IPS-NIHi7 (cell line): ENCODE results near the gene MNAT1.
"Not testable (repeated sequence)": the region's sequence is repeated elsewhere in the genome, so short reads cannot be mapped to it uniquely, and the experiment has no call there.

Source experiments
- DNase-seq: peaks from one replicate; pipeline ENCODE4 v3.0.0; 2012; ENCODE audit warnings: mixed read lengths; ENCODE audit errors: extremely low spot score

Gene MNAT1

GRCh38 chr14:60805841-60806430 lies 71.4 kb downstream of the MNAT1 start:
- DNase-seq = no peak

DNA sequence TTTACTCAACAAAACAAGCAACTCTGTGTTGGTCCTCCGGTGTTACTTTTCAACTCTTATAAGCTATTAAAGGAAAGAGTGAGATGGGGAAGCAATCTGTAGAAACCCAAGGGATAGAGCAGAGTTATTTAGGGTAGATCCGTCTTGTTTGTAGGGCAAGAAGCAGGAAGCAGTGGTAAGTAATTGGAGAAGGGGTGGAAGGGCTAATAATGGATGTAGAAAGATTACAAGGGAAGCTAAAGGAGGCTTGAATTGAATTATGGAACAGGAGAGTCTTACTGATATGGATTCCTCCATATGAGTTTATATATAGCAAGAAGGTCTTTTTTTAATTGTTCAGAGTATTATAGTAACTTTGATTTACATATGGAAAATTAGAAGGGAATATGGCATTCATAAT lies 72.7 kb downstream of the MNAT1 start:
- no peak for DNase-seq

DNA sequence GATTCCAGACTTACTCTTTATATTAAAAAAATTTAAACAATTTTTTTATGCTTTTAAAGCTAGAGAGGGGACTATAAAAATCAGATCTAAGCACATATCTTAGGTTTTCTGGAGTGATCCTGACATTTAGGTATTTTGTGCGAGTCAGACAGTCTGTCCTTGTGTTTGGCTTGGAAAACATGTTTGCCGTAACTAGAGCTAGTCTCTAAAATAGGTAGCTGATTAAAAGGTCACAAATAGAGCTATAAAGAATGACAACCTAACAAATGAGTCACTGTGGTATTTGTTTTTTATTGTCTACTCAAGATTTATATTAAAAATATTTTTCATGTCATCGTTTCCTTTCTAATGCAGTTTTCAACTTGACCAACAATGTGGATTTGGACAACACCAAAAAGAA lies 73.4 kb downstream of the MNAT1 start:
- DNase-seq = no peak

DNA sequence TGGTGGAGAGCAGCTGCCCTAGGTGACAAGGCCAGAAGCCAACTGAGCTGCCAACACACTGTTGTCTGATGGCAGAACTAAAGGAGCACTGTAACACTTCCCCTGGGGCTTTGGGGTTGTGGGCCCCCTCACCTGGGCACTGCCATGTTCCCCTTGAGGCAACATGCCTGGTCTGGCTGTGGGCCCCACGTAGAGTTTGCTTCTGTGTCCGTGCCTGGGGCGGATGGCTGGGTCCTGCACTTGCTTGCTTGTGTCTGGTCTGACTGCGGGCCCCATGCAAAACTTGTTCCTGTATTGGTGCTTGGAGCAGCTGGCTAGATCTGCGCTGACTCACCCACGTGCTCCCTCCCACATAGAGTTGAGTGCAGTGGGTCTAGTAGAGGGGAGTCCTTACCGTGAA lies 78.4 kb downstream of the MNAT1 start:
- no peak for DNase-seq

DNA sequence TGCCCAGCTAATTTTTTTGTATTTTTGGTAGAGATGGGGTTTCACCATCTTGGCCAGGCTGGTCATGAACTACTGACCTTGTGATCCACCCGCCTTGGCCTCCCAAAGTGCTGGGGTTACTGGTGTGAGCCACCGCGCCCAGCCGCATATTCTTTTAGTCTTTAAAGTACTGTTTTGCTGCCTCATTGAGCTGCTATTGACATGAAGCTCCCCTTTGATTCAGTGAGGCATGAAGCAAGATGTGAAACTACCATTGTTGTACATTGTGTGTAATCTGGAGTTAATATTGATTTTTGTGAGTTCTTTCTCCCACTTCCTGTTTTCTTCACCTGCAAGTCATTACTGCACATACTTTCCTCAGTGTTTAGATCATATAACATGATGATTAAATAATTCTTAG lies 80.8 kb downstream of the MNAT1 start:
- no peak for DNase-seq

DNA sequence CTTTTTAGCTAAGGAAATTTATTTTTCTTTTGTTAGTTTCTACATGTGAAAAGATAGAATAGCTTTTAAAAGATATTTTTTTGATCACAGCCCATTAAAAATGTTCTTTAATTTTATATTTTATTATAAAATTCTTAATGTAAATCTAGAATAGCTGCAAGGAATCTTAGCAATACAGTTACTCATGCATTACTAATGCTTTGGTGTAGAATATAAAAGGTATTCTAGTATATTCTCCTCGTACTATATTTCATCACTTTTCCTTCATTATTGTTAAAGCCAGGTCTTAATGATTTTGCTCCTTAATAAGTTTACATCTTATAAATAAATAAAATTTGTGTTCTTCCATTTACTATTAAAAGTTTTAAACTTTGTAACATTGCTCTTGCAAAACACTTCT lies 82.6 kb downstream of the MNAT1 start:
- DNase-seq = no peak

- no peak for DNase-seq
Observed at GRCh38 chr14:60819575-60819974, 85.0 kb downstream of the MNAT1 start.

GRCh38 chr14:60838601-60839000 lies 104.0 kb downstream of the MNAT1 start:
- no peak for DNase-seq

- DNase-seq = no peak
Observed at GRCh38 chr14:60839057-60839456, 104.5 kb downstream of the MNAT1 start.

DNA sequence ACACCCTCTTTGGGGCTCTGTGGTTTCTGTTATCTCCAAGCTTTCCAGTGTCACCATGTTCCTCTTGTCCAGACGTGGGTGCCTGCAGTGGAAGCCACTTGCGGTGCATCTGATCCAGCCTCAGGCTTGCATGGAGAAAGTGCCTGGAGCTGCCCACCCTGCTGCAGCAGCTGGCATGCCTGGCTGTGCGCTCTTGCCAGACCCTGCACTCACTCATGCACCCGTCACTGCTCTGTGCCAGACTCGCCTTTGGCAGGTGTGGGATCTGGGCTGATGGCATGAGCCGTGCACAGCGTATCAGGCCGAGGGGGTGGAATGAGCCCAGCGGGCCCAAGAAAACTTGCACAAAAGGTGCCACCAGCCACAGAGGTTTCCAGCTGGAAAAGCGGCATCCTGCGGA lies 105.1 kb downstream of the MNAT1 start:
- no peak for DNase-seq

DNA sequence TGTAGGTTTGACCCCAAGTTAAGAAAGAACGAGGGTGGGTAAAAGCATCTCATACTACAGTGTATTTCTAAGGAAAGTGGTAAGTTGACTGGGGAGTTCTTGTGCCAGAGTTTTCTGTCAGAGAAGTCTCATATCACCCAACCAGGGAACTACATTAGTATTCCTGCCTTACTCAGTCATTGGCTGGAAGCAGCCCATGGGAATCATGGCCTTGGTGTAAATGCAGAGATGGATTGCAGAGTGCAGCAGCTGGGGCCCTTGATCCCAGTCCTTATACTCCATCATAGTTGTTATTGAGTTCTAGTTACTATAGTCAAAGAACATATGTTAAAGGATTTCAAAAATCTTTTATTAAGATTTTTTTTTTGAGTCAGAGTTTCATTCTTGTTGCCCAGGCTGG lies 105.8 kb downstream of the MNAT1 start:
- no peak for DNase-seq

DNA sequence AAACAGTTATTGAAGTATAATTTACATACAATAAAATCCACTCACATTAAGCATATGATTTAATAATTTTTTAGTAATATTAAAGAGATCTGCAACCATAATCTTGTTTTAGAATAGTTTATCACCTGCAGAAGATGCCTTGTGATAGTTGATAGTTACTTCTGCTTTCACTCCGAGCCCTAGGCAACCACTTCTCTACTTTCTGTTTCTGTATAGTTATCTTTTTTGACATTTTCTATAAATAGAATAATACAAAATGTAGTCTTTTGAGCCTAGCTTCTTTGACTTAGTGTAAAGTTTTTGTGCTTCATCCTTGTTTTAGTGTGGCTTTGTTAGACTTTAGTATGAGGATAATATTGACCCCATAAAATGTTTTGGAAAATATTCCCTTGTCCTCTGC lies 111.0 kb downstream of the MNAT1 start:
- DNase-seq = no peak

- no peak for DNase-seq
Observed at GRCh38 chr14:60848066-60848465, 113.5 kb downstream of the MNAT1 start.

DNA sequence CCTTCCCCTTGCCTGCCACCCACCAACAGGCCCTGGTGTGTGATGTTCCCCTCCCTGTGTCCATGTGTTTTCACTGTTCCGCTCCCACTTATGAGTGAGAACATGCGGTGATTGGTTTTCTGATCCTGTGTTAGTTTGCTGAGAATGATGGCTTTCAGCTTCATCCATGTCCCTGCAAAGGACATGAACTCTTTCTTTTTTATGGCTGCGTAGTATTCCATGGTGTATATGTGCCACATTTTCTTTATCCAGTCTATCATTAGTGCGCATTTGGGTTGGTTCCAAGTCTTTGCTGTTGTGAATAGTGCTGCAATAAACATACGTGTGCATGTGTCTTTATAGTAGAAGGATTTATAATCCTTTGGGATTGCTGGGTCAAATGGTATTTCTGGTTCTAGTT lies 117.1 kb downstream of the MNAT1 start:
- not testable (repeated sequence) for DNase-seq

- no peak for DNase-seq
Observed at GRCh38 chr14:60856111-60856510, 121.5 kb downstream of the MNAT1 start.

- DNase-seq = no peak
Observed at GRCh38 chr14:60859525-60859924, 125.0 kb downstream of the MNAT1 start.

DNA sequence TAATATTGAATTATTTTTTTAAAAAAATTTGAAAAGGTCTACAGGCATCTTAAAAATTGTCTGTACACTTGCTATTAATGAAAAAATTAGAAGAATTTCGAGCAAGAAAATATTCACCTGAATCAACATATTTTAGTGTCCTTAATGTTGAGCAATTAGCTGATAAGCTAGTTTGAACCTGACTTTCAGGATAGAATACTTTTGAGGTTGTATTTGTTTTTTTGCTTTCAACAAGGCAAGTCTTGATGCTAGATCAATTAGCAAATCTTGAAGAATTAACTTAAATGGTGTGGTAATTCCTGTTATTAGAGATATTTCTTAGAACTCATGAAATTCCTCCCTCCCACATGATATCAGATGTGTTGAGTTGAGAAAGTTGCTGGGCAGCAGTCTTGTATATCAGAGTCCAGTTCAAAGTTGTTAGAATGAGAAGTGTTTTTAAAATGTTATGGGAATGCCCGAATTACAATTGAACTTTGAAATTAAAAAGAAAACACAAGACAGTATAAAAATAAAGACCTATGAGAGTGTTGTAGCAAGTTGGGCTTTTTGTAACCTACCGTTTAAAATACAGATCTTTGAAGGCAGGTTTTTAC lies 127.1 kb downstream of the MNAT1 start:
- no peak for DNase-seq

GRCh38 chr14:60862283-60862682 lies 127.7 kb downstream of the MNAT1 start:
- DNase-seq = no peak

GRCh38 chr14:60863249-60863648 lies 128.7 kb downstream of the MNAT1 start:
- no peak for DNase-seq

- no peak for DNase-seq
Observed at GRCh38 chr14:60865378-60866127, 131.0 kb downstream of the MNAT1 start.

DNA sequence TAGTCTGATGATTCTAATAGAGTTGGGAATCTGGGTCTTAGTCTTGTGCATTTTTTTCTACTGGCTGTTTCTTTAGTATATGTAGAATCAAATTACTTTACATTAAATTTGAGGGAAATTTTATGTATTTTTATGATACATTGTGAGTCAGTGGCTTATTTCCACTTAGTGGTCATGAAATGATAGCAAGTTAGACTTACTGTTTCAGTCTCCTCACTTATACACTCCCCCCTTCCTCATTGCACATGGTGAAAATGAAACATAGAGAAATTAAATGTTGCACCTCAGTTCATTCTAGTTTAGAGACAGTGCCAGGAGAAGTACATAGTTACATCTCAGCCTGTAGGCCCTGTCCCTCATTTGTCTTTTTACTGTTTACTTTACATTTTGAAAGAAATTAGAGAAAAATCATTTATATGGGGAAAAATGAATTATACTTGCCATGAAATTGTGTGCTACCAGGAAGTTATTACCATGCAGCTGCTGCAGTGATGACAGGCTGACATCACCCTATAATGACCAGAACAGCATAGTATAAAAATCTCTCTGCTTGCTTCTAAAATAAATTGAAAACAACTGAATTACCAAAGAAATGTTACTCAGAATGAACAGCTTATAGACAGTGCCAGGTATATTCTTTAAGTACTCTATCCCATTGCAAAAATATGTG lies 133.1 kb downstream of the MNAT1 start:
- no peak for DNase-seq

- no peak for DNase-seq
Observed at GRCh38 chr14:60878121-60878520, 143.6 kb downstream of the MNAT1 start.

- no peak for DNase-seq
Observed at GRCh38 chr14:60878536-60878935, 144.0 kb downstream of the MNAT1 start.
